ENCODE measurements around the gene PLG. TPM values are rescaled to one million over a fixed set of nuclear protein-coding genes. Genes with fewer than 3 reads are reported as not detected.
"Not testable (repeated sequence)": the region's sequence is repeated elsewhere in the genome, so short reads cannot be mapped to it uniquely, and the experiment has no call there.

PLG gene
- polyA plus RNA-seq, 2 of the 4 experiments (the other 2 are of a cell fraction): not detected

DNA sequence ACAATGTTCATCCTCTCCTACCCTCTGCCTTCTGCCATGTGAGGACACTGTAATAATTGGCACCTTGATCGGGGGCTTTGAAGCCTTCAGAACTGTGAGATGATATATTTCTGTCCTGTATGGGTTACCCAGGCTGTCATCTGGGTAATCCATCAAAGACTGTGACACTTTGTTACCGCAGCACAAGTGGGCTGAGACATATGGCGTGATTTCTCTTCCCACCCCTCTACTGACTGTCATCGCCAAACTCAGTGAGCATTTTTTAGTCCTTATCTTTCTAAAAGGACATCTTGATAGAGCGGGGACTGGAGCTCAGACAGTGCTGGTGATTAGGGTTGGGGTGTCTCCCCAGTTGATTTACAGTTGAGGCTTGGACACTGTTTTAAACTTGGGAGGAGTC is 10.4 kb upstream of the PLG start:
- TF ChIP-seq EP300 (IDR thresholded peaks at IDR 0.05) (no peak), GATA3 (IDR thresholded peaks at IDR 0.05; ENCODE audit: borderline replicate concordance) (no peak), EHMT2 (IDR thresholded peaks at IDR 0.05; ENCODE audit: low read depth) (no peak), SMC3 (IDR thresholded peaks at IDR 0.05) (no peak), JUNB (IDR thresholded peaks at IDR 0.05) (no peak), CBX8 (IDR thresholded peaks at IDR 0.05) (no peak), KDM1A (IDR thresholded peaks at IDR 0.05; ENCODE audit: low read depth) (no peak), ZFP36 (IDR thresholded peaks at IDR 0.05; ENCODE audit: borderline replicate concordance, partially characterized antibody) (no peak), RNF2 (IDR thresholded peaks at IDR 0.05; ENCODE audit: borderline replicate concordance, low read depth) (no peak), HDAC2 (IDR thresholded peaks at IDR 0.05) (no peak), FOSL2 (IDR thresholded peaks at IDR 0.05) (no peak), FOSL2 (CRISPR knock-in tag; IDR thresholded peaks at IDR 0.05) (no peak)
- TF ChIP-seq, protein P1, sequence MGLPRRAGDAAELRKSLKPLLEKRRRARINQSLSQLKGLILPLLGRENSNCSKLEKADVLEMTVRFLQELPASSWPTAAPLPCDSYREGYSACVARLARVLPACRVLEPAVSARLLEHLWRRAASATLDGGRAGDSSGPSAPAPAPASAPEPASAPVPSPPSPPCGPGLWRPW (IDR thresholded peaks at IDR 0.05): no peak
- TF ChIP-seq, protein P2, sequence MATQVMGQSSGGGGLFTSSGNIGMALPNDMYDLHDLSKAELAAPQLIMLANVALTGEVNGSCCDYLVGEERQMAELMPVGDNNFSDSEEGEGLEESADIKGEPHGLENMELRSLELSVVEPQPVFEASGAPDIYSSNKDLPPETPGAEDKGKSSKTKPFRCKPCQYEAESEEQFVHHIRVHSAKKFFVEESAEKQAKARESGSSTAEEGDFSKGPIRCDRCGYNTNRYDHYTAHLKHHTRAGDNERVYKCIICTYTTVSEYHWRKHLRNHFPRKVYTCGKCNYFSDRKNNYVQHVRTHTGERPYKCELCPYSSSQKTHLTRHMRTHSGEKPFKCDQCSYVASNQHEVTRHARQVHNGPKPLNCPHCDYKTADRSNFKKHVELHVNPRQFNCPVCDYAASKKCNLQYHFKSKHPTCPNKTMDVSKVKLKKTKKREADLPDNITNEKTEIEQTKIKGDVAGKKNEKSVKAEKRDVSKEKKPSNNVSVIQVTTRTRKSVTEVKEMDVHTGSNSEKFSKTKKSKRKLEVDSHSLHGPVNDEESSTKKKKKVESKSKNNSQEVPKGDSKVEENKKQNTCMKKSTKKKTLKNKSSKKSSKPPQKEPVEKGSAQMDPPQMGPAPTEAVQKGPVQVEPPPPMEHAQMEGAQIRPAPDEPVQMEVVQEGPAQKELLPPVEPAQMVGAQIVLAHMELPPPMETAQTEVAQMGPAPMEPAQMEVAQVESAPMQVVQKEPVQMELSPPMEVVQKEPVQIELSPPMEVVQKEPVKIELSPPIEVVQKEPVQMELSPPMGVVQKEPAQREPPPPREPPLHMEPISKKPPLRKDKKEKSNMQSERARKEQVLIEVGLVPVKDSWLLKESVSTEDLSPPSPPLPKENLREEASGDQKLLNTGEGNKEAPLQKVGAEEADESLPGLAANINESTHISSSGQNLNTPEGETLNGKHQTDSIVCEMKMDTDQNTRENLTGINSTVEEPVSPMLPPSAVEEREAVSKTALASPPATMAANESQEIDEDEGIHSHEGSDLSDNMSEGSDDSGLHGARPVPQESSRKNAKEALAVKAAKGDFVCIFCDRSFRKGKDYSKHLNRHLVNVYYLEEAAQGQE (IDR thresholded peaks at IDR 0.05): no peak
- TF ChIP-seq, protein P3, sequence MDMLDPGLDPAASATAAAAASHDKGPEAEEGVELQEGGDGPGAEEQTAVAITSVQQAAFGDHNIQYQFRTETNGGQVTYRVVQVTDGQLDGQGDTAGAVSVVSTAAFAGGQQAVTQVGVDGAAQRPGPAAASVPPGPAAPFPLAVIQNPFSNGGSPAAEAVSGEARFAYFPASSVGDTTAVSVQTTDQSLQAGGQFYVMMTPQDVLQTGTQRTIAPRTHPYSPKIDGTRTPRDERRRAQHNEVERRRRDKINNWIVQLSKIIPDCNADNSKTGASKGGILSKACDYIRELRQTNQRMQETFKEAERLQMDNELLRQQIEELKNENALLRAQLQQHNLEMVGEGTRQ (IDR thresholded peaks at IDR 0.05): no peak
- TF ChIP-seq, protein P4, sequence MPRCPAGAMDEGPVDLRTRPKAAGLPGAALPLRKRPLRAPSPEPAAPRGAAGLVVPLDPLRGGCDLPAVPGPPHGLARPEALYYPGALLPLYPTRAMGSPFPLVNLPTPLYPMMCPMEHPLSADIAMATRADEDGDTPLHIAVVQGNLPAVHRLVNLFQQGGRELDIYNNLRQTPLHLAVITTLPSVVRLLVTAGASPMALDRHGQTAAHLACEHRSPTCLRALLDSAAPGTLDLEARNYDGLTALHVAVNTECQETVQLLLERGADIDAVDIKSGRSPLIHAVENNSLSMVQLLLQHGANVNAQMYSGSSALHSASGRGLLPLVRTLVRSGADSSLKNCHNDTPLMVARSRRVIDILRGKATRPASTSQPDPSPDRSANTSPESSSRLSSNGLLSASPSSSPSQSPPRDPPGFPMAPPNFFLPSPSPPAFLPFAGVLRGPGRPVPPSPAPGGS (IDR thresholded peaks at IDR 0.05): no peak
- ATAC-seq (no peak), DNase-seq (ENCODE audit: low read depth in 1 of 2, low spot score in 1 of 2) (no peak), FAIRE-seq (no peak)
- H3K4me1 ChIP-seq: no peaks in the 10 kb centered on the region
- POLR2A ChIA-PET: no interaction called here
- no peak overlapping the region for H3K27ac ChIP-seq
- no peak overlapping the region for H3K4me2 ChIP-seq
- WGBS (ENCODE audit: missing lambda C conversion rate): 29% methylated on average over 5 of the region's 5 CpGs
- CTCF ChIA-PET: no interaction called here
- H3K9me3 ChIP-seq: no peaks in the 10 kb centered on the region
- H3K4me3 ChIP-seq: no peak overlapping the region

DNA sequence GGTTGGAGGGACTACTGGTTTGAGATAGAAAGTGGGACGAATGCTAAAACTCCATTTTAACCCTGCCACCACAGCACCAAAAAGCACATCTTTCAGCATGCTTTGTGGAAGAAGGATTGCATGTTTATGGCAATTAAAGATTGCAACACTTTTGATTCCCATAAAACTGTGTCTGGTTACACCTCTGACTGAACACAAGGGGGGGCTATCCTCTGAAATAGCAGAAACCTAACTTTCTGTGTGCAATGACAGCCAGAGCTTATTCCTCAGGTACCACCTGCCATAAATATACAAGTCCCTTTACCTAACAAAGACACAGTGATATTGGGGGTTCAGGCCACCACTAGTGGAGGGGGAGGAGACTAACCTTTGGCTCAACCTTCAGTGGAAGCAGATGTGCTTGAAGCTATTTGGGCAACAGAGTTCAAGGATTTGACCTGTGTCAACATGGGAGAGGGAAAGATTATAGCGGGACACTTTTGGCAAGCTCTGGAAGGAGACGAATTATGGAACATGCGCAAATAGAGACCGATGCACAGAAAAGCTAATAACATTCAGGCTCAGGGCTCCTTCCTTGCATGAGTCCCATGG is 9.6 kb upstream of the PLG start:
- Histone ChIP-seq H3K4me1 (no peaks in the 10 kb centered on the region), H3K27ac (no peak overlapping the region), H3K4me3 (no peak overlapping the region), H3K4me2 (no peak overlapping the region), H3K9me3 (no peaks in the 10 kb centered on the region)
- POLR2A ChIA-PET: no interaction called here
- FAIRE-seq (no peak), DNase-seq (ENCODE audit: low read depth in 1 of 2, low spot score in 1 of 2) (peak in 1 of 2 experiments; percentile 2), ATAC-seq (no peak)
- CTCF ChIA-PET: no interaction called here
- WGBS (ENCODE audit: missing lambda C conversion rate): 52% methylated on average over 5 of the region's 5 CpGs
- no peak for TF ChIP-seq FOXS1 (CRISPR knock-in tag; IDR thresholded peaks at IDR 0.05)
- TF ChIP-seq CEBPB (IDR thresholded peaks at IDR 0.05): 0 out of 4 replicates have a peak, but pooled peaks of 1 of the 2 experiments have one; percentile 26

DNA sequence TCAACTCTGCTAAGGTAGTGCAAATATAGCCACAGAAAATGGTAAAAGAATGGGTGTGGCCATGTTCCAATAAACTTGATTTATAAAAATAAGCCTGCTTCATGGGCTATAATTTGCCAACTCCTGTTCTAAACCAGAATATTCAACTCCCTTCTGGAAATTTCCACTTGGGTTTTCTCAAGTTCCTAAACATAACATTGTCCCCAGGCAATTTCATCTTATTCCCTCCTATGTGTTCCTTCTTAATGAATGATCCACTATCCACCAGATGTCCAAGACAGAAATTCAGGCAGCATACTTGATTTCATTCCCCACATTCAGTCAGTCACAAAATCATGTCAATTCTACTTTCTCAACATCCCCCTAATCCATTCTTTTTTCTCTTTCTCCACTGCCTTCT is 7.0 kb upstream of the PLG start:
- POLR2A ChIA-PET: not testable (repeated sequence)

DNA sequence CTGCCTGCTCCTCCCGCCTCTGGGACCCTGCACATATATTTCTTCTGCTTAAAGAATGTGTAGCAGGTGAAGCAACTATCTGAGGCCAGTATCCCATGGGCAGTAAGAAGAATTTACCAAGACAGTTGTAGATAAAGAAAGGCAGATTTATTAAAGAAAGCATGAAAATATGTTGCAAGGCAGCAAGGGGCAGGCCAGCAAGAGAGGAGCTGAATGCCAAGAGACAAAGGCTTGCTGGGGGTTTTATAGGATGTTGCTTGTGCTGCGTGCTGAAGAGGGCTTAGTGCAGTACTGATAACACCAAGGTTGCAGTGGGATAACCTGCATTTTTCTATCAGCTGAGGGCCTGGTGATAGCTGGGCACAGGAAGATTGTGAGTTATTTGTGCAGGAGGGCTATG is 6.4 kb upstream of the PLG start:
- POLR2A ChIA-PET; H3K4me2 ChIP-seq; H3K9me3 ChIP-seq; H3K4me3 ChIP-seq; CTCF ChIA-PET; DNase-seq (ENCODE audit: low read depth in 1 of 2, low spot score in 1 of 2); FAIRE-seq; ATAC-seq; H3K27ac ChIP-seq; H3K4me1 ChIP-seq: not testable (repeated sequence)
- 0% methylated on average over 2 of the region's 2 CpGs for WGBS (ENCODE audit: missing lambda C conversion rate)

More for the DNA sequence above, 7.0 kb upstream of the PLG start:
- H3K27ac ChIP-seq; ATAC-seq; DNase-seq (ENCODE audit: low read depth in 1 of 2, low spot score in 1 of 2); FAIRE-seq; H3K4me2 ChIP-seq; CTCF ChIA-PET; H3K4me1 ChIP-seq; H3K4me3 ChIP-seq; H3K9me3 ChIP-seq: not testable (repeated sequence)

DNA sequence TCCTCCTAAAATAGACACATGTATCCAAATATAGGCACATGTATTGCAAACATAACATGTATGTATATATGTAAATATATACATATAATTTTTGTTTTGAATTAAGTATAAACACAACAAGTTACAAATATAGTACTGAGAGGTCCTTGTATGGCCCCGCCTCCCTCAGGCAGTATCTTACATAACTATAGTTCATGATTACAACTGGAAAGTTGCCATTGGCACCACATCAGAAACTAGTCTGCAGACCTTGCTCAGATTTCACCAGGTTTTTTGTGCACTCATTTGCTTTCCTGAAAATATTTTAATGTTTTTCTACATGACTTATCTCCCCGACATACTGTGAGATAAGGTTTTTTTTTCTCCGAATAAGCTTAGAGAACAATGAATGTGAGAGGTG is 5.2 kb upstream of the PLG start:
- H3K4me3 ChIP-seq; DNase-seq (ENCODE audit: low read depth in 1 of 2, low spot score in 1 of 2); H3K4me2 ChIP-seq; H3K27ac ChIP-seq; FAIRE-seq; H3K9me3 ChIP-seq; POLR2A ChIA-PET; ATAC-seq; H3K4me1 ChIP-seq: not testable (repeated sequence)
- CTCF ChIA-PET: interaction anchor here (0.6 to 0.9 kb wide), 2 partner anchors 14 to 256 kb away, joined by 3 read pairs; no protein-coding TSS in a partner anchor
- WGBS (ENCODE audit: missing lambda C conversion rate): 2% methylated on average over 3 of the region's 3 CpGs

Data from A549 (cell line).